WERI-Rb-1 (cell line): Measurements from ENCODE around the gene ANXA2.

Experiments used
- DNase-seq: peaks from one replicate; pipeline ENCODE4 v3.0.0-alpha.2; 2020
- H3K27ac ChIP-seq: fragments of 250-450 bp; sonication (Bioruptor Pico); 2 replicates; pipeline ENCODE4 v1.5.1; 2020; ENCODE audit warnings: mild to moderate bottlenecking, moderate library complexity
- H3K27me3 ChIP-seq: fragments of 250-450 bp; sonication (Bioruptor Pico); 2 replicates; pipeline ENCODE4 v1.5.1; 2021; ENCODE audit warnings: mild to moderate bottlenecking, low read depth, moderate library complexity; ENCODE audit not compliant: insufficient read depth, severe bottlenecking
- H3K36me3 ChIP-seq: fragments of 250-450 bp; sonication (Bioruptor Pico); 2 replicates; pipeline ENCODE4 v1.5.1; 2020; ENCODE audit warnings: mild to moderate bottlenecking, moderate library complexity
- H3K4me3 ChIP-seq: 2 replicates; pipeline ENCODE4 v1.5.1; 2011; ENCODE audit warnings: low read depth, mild to moderate bottlenecking, control low read depth, low read length
- H3K9me3 ChIP-seq: fragments of 250-450 bp; sonication (Bioruptor Pico); 2 replicates; pipeline ENCODE4 v1.5.1; 2021; ENCODE audit warnings: mild to moderate bottlenecking, moderate library complexity; ENCODE audit not compliant: severe bottlenecking
- TF ChIP-seq, protein P1 (sequence below): IDR thresholded peaks from 2 replicates; pipeline ENCODE4 v1.5.1; 2011; ENCODE audit warnings: low read depth, mild to moderate bottlenecking, control low read depth, inconsistent platforms, low read length

The ANXA2 gene

DNA sequence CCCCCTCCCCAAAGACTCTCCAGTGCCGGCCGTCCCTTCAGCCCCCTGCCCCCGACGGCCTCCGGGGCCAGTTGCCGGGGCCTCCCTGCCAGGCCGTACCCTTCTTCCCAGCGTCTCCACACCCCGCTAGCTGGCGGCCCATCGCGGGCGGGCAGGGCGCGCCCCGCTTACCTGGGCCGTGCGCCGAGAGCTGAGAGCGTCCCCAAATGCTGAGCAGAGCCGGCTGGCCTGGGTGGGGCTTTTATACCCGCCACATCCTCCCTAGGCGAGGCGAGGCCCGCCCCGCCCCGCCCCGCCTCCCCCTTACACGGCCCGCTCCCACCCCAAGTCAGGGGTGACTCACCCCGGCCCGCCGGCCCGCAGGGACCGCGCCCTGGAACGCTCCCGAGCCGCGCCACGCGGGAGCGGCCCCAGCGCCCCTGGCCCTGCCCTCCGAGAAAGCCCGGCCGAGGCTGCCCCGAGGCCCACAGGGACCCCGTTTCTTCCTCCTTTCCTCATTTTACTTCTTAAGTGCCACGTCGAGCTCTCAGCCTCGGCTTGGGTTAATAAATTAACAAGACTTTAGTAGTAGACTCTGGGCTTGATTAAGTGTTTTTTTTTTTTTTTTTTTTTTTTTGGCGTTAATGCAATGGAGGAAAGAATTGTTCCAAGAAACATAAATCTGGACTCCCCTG is at the start of gene ANXA2:
Gene ANXA2, minus strand, starts transcription at position 215 of the 674 bp plus-strand sequence. CDS start 11,911 bp downstream, outside the sequence.
- no peak for DNase-seq
- TF ChIP-seq, protein P1, sequence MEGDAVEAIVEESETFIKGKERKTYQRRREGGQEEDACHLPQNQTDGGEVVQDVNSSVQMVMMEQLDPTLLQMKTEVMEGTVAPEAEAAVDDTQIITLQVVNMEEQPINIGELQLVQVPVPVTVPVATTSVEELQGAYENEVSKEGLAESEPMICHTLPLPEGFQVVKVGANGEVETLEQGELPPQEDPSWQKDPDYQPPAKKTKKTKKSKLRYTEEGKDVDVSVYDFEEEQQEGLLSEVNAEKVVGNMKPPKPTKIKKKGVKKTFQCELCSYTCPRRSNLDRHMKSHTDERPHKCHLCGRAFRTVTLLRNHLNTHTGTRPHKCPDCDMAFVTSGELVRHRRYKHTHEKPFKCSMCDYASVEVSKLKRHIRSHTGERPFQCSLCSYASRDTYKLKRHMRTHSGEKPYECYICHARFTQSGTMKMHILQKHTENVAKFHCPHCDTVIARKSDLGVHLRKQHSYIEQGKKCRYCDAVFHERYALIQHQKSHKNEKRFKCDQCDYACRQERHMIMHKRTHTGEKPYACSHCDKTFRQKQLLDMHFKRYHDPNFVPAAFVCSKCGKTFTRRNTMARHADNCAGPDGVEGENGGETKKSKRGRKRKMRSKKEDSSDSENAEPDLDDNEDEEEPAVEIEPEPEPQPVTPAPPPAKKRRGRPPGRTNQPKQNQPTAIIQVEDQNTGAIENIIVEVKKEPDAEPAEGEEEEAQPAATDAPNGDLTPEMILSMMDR, result no peak
- Histone ChIP-seq H3K36me3 (no peaks in the 10 kb centered on the region), H3K27me3 (no peaks in the 10 kb centered on the region), H3K9me3 (no peaks in the 10 kb centered on the region), H3K4me3 (peak within 1 kb of the TSS; percentile 55), H3K27ac (no peak within 1 kb of the TSS)

DNA sequence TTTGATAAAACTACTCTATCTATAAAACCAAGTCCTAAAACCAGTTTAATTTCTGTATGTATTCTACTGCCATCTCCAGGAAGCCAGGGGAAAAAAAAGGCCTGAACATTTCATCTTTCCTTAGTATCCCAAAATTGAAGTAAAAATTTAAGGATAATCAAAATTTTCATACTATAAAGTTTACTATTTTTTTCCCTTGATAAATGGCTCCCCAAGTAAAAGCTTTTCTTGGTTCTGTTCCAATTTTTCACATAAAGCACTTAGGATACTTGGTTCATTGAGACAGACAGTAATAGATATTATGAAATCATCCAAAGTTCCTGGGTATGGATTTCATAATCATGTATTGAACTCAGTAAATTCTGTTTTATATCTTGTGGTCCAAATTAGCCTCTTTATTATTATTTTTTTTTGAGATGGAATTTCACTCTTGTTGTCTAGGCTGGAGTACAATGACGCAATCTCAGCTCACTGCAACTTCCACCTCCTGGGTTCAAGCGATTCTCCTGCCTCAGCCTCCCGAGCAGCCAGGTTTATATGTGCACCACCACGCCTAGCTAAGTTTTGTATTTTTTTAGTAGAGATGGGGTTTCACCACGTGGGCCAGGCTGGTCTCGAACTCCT is 46.6 kb upstream of the ANXA2 start:
- no peak for DNase-seq
- H3K36me3 ChIP-seq, result peaks cover 14% of the 10 kb centered on the region

DNA sequence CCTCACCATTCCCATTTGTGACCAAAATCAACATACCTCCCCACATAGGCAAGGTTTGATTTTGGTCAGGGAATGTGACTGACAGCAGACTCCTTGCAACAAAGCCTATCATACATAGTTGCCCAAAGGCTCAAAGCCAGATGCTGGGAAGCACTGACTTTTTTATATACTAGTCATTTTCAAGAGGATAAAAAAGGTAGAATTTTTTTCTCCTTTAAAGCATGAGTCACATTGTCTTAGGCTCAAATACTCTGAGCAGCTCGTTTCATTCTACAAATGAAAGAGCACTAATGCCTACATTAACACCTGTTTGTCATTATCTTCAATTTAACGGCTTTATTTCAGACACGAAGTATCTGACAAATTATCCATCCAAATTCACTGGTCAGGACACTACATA is 45.0 kb upstream of the ANXA2 start:
- TF ChIP-seq, protein P1, result no peak
- no peak overlapping the region for H3K4me3 ChIP-seq
- no peak overlapping the region for H3K27ac ChIP-seq
- peaks cover 9% of the 10 kb centered on the region for H3K36me3 ChIP-seq
- H3K9me3 ChIP-seq, result no peaks in the 10 kb centered on the region
- no peak for DNase-seq
- H3K27me3 ChIP-seq, result no peaks in the 10 kb centered on the region

More for the DNA sequence above, 46.6 kb upstream of the ANXA2 start:
- TF ChIP-seq, protein P1, result no peak
- Histone ChIP-seq H3K27ac (no peak overlapping the region), H3K4me3 (no peak overlapping the region), H3K27me3 (no peaks in the 10 kb centered on the region), H3K9me3 (no peaks in the 10 kb centered on the region)

DNA sequence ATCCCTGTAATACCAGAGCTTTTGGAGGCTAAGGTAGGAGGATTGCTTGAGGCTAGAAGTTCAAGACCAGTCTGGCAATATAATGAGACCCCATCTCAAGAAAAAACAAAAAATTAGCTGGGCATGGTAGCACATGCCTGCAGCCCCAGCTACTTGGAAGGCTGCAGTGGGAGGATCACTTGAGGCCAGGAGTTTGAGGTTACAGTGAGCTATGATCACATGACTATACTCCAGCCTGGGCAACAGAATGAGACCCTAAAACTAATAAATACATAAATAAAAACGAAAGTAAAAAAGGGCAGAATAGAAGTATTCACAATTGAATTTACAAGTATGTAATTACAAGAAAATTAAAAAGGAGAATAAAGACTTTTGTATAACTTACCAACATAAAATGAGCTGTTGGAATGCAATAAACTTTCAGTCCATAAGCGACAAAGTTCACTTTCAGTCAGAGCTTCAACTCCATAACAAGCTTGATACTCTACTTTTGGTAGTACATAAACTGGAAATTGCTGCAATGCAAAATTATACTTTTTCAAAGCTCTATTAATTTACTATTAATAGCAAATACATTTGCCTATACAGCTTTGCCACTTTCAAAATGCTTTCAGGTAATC is 44.4 kb upstream of the ANXA2 start:
- DNase-seq, result no peak
- peaks cover 9% of the 10 kb centered on the region for H3K36me3 ChIP-seq
- TF ChIP-seq, protein P1, result no peak

DNA sequence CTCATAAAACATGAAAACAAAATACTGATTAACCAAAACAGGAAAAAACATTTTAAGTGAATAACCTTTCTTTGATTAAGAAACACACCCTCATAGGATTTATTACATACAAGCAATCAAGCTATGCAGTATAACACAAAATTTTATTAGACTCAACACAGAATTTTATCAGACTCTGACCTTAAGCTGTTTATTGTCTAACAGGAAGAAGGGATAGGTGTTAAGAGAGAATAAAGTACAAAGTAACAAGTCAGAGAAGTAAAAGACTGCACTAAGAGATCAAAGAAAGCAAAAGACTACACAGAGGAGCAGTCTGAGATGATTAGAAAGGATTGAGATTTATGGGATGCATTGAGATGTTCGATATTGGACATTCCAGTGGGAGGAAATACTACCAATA is 43.5 kb upstream of the ANXA2 start:
- H3K36me3 ChIP-seq, result peaks cover 9% of the 10 kb centered on the region
- H3K27ac ChIP-seq, result no peak overlapping the region
- no peaks in the 10 kb centered on the region for H3K27me3 ChIP-seq
- TF ChIP-seq, protein P1, result no peak
- no peaks in the 10 kb centered on the region for H3K9me3 ChIP-seq
- no peak for DNase-seq
- no peak overlapping the region for H3K4me3 ChIP-seq

More for the DNA sequence above, 44.4 kb upstream of the ANXA2 start:
- Histone ChIP-seq H3K4me3 (no peak overlapping the region), H3K27me3 (no peaks in the 10 kb centered on the region), H3K9me3 (no peaks in the 10 kb centered on the region), H3K27ac (no peak overlapping the region)
